MV-4-11 (cell line): Measurements from ENCODE around the gene COL27A1.
A peak's percentile ranks its signal among the peaks of the same experiment; 100 is the strongest.

ENCODE experiments used
- DNase-seq: peaks from one replicate; lab custom pipeline; 2025; lab: John Stamatoyannopoulos, UW

COL27A1 gene

GRCh38 chr9:114342755-114343440, 187.6 kb downstream of the COL27A1 start:
- no peak for DNase-seq

GRCh38 chr9:114343471-114344187, 188.3 kb downstream of the COL27A1 start:
- DNase-seq = no peak

- no peak for DNase-seq
These were observed 188.8 kb downstream of the COL27A1 start for GRCh38 chr9:114344188-114344566.

- DNase-seq = no peak
These were observed 189.4 kb downstream of the COL27A1 start for GRCh38 chr9:114344692-114345091.

- no peak for DNase-seq
These were observed 190.2 kb downstream of the COL27A1 start for GRCh38 chr9:114345493-114346065.

- DNase-seq = no peak
These were observed 190.8 kb downstream of the COL27A1 start for GRCh38 chr9:114346146-114346545.

- DNase-seq = no peak
These were observed 192.3 kb downstream of the COL27A1 start for GRCh38 chr9:114347675-114348074.

GRCh38 chr9:114348261-114348905, 193.0 kb downstream of the COL27A1 start:
- DNase-seq = no peak

GRCh38 chr9:114348906-114349482, 193.7 kb downstream of the COL27A1 start:
- peak; percentile 99 for DNase-seq

GRCh38 chr9:114349713-114350480, 194.6 kb downstream of the COL27A1 start:
- DNase-seq = no peak

GRCh38 chr9:114350636-114351401, 195.5 kb downstream of the COL27A1 start:
- no peak for DNase-seq

GRCh38 chr9:114351932-114352331, 196.6 kb downstream of the COL27A1 start:
- no peak for DNase-seq

- no peak for DNase-seq
These were observed 200.5 kb downstream of the COL27A1 start for GRCh38 chr9:114355821-114356220.

GRCh38 chr9:114356792-114357191, 201.5 kb downstream of the COL27A1 start:
- DNase-seq = no peak

- no peak for DNase-seq
These were observed 202.0 kb downstream of the COL27A1 start for GRCh38 chr9:114357360-114357759.

GRCh38 chr9:114357911-114358328, 202.6 kb downstream of the COL27A1 start:
- DNase-seq = no peak

- no peak for DNase-seq
These were observed 204.5 kb downstream of the COL27A1 start for GRCh38 chr9:114359801-114360200.

- no peak for DNase-seq
These were observed 206.2 kb downstream of the COL27A1 start for GRCh38 chr9:114361542-114361941.
